GM12873 (cell line): Measurements from ENCODE around the gene PRTFDC1.

Experiments used
- TF ChIP-seq, protein P1 (sequence below): IDR thresholded peaks from 2 replicates; pipeline ENCODE4 v1.5.1; 2012; ENCODE audit warnings: low read depth, mild to moderate bottlenecking, moderate library complexity, low read length, control low read depth; ENCODE audit not compliant: insufficient read depth; ENCODE audit errors: missing control alignments

PRTFDC1 gene

DNA sequence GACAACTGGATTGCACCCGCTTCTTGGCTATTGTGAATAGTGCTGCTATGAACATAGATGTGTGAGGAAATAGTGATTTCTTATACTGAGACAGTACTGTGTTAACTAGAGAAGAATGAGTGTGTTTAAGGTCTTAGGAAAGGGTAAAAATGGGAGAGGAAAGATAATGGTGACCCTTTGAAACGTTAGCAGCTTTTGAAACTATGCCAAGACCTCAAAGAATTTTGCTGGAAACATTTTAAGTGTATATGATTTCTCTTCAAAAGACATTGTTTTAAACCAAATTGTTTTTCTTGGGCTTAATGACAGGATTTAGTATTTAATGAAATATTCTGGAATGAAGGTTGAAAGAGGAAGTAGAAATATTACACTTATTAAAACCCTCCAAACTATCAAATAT, 127.9 kb downstream of the PRTFDC1 start:
- TF ChIP-seq, protein P1, sequence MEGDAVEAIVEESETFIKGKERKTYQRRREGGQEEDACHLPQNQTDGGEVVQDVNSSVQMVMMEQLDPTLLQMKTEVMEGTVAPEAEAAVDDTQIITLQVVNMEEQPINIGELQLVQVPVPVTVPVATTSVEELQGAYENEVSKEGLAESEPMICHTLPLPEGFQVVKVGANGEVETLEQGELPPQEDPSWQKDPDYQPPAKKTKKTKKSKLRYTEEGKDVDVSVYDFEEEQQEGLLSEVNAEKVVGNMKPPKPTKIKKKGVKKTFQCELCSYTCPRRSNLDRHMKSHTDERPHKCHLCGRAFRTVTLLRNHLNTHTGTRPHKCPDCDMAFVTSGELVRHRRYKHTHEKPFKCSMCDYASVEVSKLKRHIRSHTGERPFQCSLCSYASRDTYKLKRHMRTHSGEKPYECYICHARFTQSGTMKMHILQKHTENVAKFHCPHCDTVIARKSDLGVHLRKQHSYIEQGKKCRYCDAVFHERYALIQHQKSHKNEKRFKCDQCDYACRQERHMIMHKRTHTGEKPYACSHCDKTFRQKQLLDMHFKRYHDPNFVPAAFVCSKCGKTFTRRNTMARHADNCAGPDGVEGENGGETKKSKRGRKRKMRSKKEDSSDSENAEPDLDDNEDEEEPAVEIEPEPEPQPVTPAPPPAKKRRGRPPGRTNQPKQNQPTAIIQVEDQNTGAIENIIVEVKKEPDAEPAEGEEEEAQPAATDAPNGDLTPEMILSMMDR = no peak

GRCh38 chr10:24824124-24824523, 128.3 kb downstream of the PRTFDC1 start:
- TF ChIP-seq, protein P1 = no peak

DNA sequence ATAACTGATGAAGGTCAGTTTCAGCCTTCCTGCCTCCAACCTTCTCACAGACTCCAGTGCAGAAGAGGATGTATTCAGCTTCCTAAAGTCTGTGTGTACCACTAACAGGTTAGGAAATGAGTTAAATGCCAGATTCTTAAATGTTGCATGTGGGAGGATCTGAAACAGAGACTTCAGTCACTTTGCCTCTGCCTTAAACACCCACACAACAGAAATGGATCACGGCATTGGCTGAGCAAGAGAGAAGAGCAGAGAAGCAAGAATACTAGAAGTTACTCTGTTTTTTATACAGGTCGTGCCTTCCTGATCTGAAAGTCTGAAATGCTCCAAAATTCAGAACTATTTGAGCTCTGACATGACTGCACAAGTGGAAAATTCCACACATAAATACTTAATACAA, 129.8 kb downstream of the PRTFDC1 start:
- TF ChIP-seq, protein P1 = no peak

- TF ChIP-seq, protein P1 = no peak
Measured at GRCh38 chr10:24821986-24822385, 130.4 kb downstream of the PRTFDC1 start.

GRCh38 chr10:24816868-24817396, 135.5 kb downstream of the PRTFDC1 start:
- TF ChIP-seq, protein P1 = no peak

DNA sequence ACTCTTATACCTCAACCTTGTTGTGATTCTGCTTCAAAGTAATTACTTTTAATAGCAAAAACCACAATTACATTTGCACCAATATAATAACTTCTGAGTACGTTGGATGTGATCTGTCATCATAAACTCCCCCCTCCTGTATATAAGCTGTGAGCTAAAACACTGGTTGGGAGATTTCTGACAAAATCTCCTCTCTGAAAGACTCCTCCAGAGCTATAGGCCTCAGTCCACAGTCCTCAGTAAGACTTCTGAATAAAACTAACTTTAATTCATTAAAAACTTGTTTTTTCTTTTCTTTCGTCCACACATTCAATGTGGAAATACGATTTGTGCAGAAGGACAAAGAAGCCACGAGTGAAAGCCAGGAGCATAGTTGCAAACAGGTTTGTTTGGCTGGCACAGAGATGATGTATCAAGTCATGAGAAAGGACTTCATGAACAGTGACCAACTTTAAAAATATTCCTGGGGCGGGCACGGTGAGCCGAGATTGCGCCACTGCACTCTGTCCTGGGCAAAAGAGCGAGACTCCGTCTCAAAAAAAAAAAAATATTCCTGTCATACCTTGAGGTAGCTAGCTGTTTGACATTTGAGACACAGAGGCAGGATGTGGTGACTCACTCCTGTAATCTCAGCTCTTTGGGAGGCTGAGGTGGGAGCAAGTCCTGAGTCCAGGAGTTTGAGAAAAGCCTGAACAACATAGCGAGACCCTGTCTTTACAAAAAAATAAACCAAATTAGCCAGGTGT, 137.7 kb downstream of the PRTFDC1 start:
- TF ChIP-seq, protein P1 = no peak

DNA sequence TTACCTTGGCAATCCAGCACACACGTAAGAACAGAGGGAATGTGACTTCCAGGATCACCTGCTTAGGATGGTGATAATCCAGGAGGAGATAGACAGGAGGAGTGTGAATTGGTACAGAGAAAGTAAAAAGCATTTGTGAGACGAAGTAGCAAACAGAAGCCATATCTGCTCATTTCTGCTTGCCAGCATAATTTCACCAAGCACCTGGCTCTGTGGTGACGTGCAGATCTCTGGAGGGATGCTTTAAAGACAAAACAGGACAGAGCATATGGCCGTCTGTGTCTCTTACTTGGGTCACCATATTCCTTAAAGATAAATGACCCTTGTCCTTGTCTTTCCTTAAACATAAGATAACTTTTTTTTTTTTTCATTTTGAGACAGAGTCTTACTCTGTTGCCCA, 138.6 kb downstream of the PRTFDC1 start:
- TF ChIP-seq, protein P1 = no peak
